Motor neuron (in vitro differentiated cells): ENCODE measurements around the gene FAM135A. TPM values are rescaled to one million over a fixed set of nuclear protein-coding genes. Genes with fewer than 3 reads are reported as not detected.

ENCODE experiments used
- ATAC-seq, 8 experiments: fragments of 200-7000 bp; cut with Tn5 transposase; replicated peaks in 6 of 8; 2 replicates each; pipeline ENCODE4 v1.8.0; 2021; ENCODE audit warnings: mild to moderate bottlenecking in 8 of 8, moderate library complexity in 8 of 8
- H3K27ac ChIP-seq, 2 donors: fragments of 250-450 bp; sonication (Bioruptor Pico); 2 replicates each; pipeline ENCODE4 v1.9.0; 2021; ENCODE audit warnings: antibody characterized with exemption in 2 of 2, mild to moderate bottlenecking in 2 of 2, moderate library complexity in 1 of 2
- H3K4me1 ChIP-seq, 2 donors: fragments of 250-450 bp; sonication (Bioruptor Pico); replicated peaks in 1 of 2; 2 replicates each; pipeline ENCODE4 v1.6.1; 2021; ENCODE audit warnings: antibody characterized with exemption in 2 of 2, mild to moderate bottlenecking in 2 of 2, moderate library complexity in 1 of 2
- H3K4me3 ChIP-seq, 5 donors: fragments of 250-450 bp; sonication (Bioruptor Pico); 2 replicates each; pipeline ENCODE4 v1.9.0; 2021; ENCODE audit warnings: antibody characterized with exemption in 5 of 5, mild to moderate bottlenecking in 5 of 5, moderate library complexity in 4 of 5
- WGBS, 10 experiments: fragments of 450-650 bp; shearing (Covaris generic); methylation state at CpG; one replicate each; pipeline ENCODE4 v1.0.0; 2022; 5-methylcytosine and 5-hydroxymethylcytosine counted together
- in situ Hi-C, 9 experiments: fragments of 400-800 bp; cut with MboI; loops; one replicate each; pipeline ENCODE4 v1.15.0; 2021; ENCODE audit warnings: low sequenced_read_pairs in 9 of 9, low pct_unique_long_range_greater_than_20kb in 2 of 9; ENCODE audit not compliant: unreplicated experiment in 9 of 9
- total RNA-seq, 8 experiments: library from RNA; unstranded; fragments of 300-600 nt; gene quantifications; 2 replicates each; pipeline versions ENCODE4 v1.2.3 to v1.2.4, GENCODE V29; 2022

Gene FAM135A
- total RNA-seq, 8 experiments from 2014 or later = 11.4 to 60.4 (median 19.9) TPM

DNA sequence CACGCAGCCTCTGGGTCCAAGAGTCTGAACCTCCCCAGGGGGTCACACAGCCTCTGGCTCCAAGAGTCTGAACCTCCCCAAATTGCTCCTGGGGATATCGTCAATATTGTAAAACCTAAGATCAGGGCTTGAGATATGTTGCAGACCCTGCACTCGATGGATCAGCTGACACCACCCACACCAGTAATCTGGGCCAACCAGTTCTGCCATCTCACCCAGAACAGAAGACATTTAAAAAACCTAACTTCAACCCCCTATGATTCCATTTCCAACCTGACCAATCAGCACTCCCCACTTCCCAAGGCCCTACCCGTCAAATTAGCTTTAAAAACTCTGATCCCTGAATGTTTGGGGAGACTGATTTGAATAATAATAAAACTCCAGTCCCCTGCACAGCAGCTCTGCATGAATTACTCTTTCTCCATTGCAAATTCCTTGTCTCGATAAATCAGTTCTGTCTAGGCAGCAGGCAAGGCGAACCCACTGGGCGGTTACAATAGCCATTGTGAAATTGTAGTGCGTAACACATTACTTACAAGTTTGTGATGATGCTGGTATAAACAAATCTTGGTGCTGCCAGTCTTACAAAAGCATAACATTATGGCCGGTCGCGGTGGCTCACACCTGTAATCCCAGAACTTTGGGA, 32.4 kb upstream of the FAM135A start:
- in situ Hi-C loops = no loop called here
- peak in 3 of 8 experiments; percentile 43 to 46 (median 46) for ATAC-seq
- Histone ChIP-seq H3K4me1 (no peaks in the 10 kb centered on the region), H3K4me3 (no peak overlapping the region), H3K27ac (no peak overlapping the region)
- 43 to 95% (median 81%) methylated on average over 1 to 9 of the region's 11 CpGs; no CpG with 5 or more reads in 2 of the 10 experiments for WGBS, 10 experiments

- no peak overlapping the region for H3K4me3 ChIP-seq
- ATAC-seq = no peak
- in situ Hi-C loops = no loop called here
- H3K4me1 ChIP-seq = no peaks in the 10 kb centered on the region
- WGBS, 10 experiments = 0 to 100% (median 86%) methylated on average over 1 to 5 of the region's 5 CpGs; no CpG with 5 or more reads in 1 of the 10 experiments
- no peak overlapping the region for H3K27ac ChIP-seq
These were observed 31.9 kb upstream of the FAM135A start for GRCh38 chr6:70381417-70381782.

DNA sequence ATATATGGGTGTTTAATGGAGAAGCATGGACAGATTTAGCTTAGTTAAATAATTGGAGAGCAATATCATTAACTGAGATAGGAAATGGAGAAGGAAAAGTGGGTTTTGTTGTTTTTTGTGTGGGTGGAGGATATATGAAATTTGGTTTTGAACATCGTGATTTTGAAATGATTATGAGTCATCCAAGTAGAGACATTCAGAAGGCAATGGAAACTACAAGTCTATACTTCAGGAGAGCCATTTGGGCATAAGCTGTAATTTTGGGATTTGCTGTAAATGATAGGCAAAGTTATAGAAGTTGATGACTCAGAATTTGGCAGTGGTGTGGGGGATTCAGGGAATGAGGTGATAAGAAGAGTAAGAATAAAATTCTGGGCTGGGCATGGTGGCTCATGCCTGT, 27.4 kb upstream of the FAM135A start:
- no peak for ATAC-seq
- Histone ChIP-seq H3K4me1 (no peaks in the 10 kb centered on the region), H3K4me3 (no peak overlapping the region), H3K27ac (no peak overlapping the region)
- WGBS, 10 experiments = 0 to 100% (median 80%) methylated on average over 1 of the region's 1 CpG; no CpG with 5 or more reads in 5 of the 10 experiments
- in situ Hi-C loops = no loop called here

DNA sequence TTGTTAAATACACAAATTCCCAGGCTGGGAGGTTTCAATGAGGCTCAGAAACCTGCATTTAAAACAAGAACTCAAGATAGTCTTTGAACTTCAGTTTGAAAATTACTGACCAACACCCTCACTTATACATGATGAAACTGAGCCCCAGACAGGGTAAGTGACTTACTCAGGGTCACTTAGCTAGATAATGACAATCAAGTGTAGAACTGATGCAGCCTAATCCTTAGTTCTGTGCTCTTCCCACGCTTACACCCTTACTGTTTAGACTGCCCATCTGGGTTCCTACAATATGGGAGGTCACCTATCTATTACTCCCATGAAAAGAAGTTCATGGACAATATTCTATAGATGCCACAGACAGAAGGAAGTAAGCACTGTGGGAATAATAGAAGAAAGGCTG, 24.5 kb upstream of the FAM135A start:
- no peak overlapping the region for H3K4me3 ChIP-seq
- 17 to 100% (median 60%) methylated on average over 1 of the region's 1 CpG; no CpG with 5 or more reads in 4 of the 10 experiments for WGBS, 10 experiments
- no peak overlapping the region for H3K27ac ChIP-seq
- ATAC-seq = no peak
- in situ Hi-C loops = no loop called here
- H3K4me1 ChIP-seq = no peaks in the 10 kb centered on the region

DNA sequence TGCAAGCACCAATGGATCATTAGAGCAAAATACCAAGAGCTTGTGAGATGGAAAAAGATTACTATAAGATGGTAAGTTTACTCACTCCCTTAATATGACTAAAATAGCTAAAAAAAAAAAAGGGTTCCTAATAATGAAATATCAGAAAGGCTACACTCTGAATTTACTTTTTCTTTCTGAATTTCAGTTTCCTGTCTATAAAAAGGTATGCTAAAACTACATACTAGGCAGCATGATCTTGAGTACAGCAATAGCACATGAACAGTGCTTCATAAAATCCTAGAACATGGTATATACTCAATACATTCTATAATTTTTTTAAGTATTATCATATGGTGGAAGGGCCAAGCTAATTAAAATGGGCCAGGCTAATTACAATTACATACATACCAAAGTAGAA, 24.0 kb upstream of the FAM135A start:
- no peak overlapping the region for H3K27ac ChIP-seq
- no peak overlapping the region for H3K4me3 ChIP-seq
- no peak for ATAC-seq
- in situ Hi-C loops = no loop called here
- H3K4me1 ChIP-seq = no peaks in the 10 kb centered on the region

DNA sequence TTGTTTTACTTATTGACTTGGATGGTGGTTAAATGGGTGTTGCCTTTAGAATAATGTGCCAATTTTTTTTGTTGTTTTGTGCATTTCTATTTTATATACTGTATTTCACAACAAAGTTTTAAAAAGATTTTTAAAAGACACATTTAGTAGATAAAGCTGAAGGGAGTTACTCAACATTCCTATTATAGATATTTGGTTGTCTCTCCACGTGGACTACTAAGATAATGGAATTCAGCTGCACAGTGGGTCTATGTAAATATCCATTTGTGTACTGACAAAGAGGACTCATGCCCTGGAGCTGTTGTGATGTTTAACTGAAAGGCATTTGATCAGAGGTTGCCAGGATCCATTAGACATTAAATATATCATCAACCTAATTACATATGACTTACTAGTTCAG, 23.2 kb upstream of the FAM135A start:
- WGBS, 10 experiments = 0 to 25% (median 0%) methylated on average over 1 of the region's 1 CpG; no CpG with 5 or more reads in 4 of the 10 experiments
- ATAC-seq = peak in 5 of 8 experiments; percentile 23 to 95 (median 85)
- H3K4me3 ChIP-seq = no peak overlapping the region
- H3K27ac ChIP-seq = no peak overlapping the region
- in situ Hi-C loops = no loop called here
- no peaks in the 10 kb centered on the region for H3K4me1 ChIP-seq

- no peak overlapping the region for H3K4me3 ChIP-seq
- no peaks in the 10 kb centered on the region for H3K4me1 ChIP-seq
- no peak for ATAC-seq
- in situ Hi-C loops = no loop called here
- whole genome bisulfite sequencing, 10 experiments = 13 to 93% (median 80%) methylated on average over 1 to 3 of the region's 3 CpGs; no CpG with 5 or more reads in 3 of the 10 experiments
- H3K27ac ChIP-seq = no peak overlapping the region
These were observed 21.8 kb upstream of the FAM135A start for GRCh38 chr6:70391492-70391891.

- WGBS, 10 experiments = 53 to 100% (median 87%) methylated on average over 1 to 16 of the region's 20 CpGs; no CpG with 5 or more reads in 1 of the 10 experiments
- in situ Hi-C loops = no loop called here
- no peak for ATAC-seq
These were observed 18.6 kb upstream of the FAM135A start for GRCh38 chr6:70394518-70395300.

DNA sequence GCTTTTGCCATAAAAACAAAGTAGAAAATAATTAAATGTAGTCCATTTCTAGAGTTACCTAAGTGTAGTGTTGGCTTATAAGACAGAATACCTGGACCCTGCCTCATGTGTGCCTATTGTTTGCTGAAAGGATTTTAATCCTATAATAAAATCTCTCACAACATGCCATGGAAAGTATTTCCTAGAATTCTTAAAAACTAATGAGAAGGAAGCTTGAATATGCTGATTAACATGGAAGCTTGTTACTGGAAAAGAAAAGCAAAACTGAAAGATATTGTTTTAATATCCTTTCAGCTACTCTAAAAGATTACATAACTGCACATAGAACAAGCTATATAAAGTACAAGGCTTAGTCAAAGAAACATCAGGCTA, 18.0 kb upstream of the FAM135A start:
- Histone ChIP-seq H3K4me1 (no peaks in the 10 kb centered on the region), H3K4me3 (no peak overlapping the region), H3K27ac (no peak overlapping the region)
- in situ Hi-C loops = no loop called here
- no peak for ATAC-seq

More at GRCh38 chr6:70394518-70395300, 18.6 kb upstream of the FAM135A start:
- H3K4me1 ChIP-seq = no peaks in the 10 kb centered on the region
- H3K27ac ChIP-seq = no peak overlapping the region
- no peak overlapping the region for H3K4me3 ChIP-seq

- ATAC-seq = no peak
- no peak overlapping the region for H3K4me3 ChIP-seq
- H3K4me1 ChIP-seq = no peaks in the 10 kb centered on the region
- 8 to 100% (median 40%) methylated on average over 1 of the region's 1 CpG; no CpG with 5 or more reads in 1 of the 10 experiments for WGBS, 10 experiments
- H3K27ac ChIP-seq = no peak overlapping the region
- in situ Hi-C loops = no loop called here
These were observed 17.1 kb upstream of the FAM135A start for GRCh38 chr6:70396163-70396562.

DNA sequence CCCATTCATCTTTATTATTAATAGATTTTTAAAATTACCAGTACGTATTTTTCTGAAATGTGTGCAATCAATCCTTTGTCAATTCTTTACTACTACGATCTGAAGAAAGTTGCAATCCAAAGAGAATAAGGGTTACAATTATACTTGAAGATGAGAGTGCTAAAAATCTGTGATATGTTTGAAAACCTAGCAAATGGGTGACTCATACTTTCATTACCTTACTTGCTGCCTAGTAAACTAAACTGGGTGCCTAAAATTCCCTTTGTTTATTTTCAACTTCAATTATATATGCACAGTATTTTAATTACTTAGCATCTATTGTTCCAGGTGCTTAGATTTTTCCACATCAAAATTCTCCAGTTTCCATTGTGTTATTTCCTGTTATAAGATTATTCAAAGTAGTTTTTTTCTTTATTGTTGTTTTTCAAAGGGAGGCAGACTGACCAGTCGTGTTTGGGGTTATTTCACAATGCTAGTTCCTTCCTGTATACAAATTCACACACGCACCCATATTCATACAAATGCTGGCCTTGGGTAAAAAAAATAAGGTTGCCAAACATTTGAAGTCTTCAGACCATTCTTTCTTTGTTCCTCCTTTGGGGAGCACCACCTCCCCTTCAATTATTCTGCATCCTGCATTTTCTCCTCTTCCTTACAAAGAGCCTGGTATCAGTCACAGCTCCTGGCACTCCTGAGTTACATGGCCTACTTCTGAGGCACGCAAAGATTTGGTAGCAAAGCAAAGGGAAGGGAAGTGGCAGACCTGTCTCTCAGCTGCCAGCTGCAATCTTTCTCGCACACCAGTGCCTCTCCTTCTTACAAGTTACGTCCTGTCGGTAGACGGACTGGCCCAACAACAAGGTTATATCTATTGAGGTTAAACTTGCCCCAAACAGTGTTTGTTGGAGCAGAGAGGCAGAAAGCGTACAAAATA, 16.2 kb upstream of the FAM135A start:
- Histone ChIP-seq H3K4me3 (no peak overlapping the region), H3K27ac (no peak overlapping the region), H3K4me1 (no peaks in the 10 kb centered on the region)
- WGBS, 10 experiments = 40 to 100% (median 75%) methylated on average over 2 to 10 of the region's 10 CpGs
- ATAC-seq = no peak
- in situ Hi-C loops = no loop called here

- in situ Hi-C loops = no loop called here
- no peak overlapping the region for H3K27ac ChIP-seq
- WGBS, 10 experiments = 8 to 90% (median 23%) methylated on average over 2 to 7 of the region's 7 CpGs; no CpG with 5 or more reads in 1 of the 10 experiments
- no peaks in the 10 kb centered on the region for H3K4me1 ChIP-seq
- H3K4me3 ChIP-seq = no peak overlapping the region
- ATAC-seq = peak in 7 of 8 experiments; percentile 50 to 96 (median 93)
These were observed 14.3 kb upstream of the FAM135A start for GRCh38 chr6:70398783-70399728.
